HG03025 (cell line): ENCODE results near the gene ZNF821.
"Not testable (repeated sequence)": the region's sequence is repeated elsewhere in the genome, so short reads cannot be mapped to it uniquely, and the experiment has no call there.

Experiments
- ATAC-seq: cut with Tn5 transposase; IDR thresholded peaks from one replicate; pipeline ENCODE4 v1.9.1; 2021; ENCODE audit warnings: mild to moderate bottlenecking, moderate library complexity; ENCODE audit not compliant: unreplicated experiment, low FRiP score

ZNF821 gene

DNA sequence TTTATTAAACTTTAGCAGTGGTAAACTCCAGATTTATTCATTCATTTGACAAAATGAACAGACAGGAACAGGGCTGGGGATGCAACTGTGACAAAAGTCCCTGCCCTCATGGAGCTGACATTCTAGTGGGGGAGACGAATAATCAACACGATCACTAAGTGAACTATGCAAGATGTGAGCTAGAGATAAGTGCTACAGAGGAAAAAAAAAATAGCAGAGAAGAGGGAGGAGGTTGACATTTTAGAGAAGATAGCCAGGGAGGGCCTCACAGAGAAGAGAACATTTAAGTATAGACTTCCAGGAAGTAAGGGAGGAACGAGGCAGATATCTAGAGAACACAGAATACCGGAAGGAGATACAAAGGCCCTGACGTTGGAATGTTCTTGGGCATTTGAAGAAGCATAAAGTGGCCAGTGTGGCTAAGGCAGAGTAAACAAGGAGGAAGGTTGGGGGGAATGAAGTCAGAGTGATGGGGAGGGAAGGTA, 57.4 kb downstream of the ZNF821 start:
- ATAC-seq = no peak

DNA sequence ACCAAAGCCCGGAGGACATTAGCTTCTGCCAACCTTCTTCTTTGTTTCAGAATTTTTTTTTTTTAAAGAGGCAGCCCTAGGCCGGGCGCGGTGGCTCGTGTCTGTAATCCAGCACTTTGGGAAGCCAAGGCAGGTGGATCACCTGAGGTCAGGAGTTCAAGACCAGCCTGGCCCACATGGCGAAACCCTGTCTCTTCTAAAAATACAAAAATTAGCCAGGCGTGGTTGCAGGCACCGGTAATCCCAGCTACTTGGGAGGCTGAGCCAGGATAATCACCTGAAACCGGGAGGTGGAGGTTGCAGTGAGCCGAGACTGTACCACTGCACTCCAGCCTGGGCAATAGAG, 66.9 kb downstream of the ZNF821 start:
- ATAC-seq = peak; percentile 6

DNA sequence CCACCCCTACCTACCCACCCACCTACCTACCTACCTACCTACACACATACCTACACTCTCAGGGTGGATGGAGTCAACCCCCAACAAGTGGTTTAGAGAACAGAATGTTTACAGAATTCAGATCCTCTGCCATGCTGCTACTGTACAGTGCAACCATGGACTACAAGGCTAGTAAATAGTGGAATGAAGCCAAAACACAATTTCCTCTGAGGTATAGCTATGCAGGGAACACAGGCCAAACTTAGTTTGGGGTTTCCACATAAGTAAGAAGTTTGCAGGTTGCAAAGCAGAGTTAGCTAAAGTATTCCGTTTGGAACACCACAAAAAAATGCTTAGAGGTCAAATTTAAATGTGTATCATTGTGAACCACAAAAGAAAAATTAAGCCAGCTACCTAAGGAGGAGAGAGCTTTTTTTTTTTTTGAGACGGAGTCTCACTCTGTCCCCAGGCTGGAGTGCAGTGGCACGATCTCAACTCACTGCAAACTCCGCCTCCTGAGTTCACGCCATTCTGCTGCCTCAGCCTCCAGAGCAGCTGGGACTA, 72.7 kb downstream of the ZNF821 start:
- no peak for ATAC-seq

DNA sequence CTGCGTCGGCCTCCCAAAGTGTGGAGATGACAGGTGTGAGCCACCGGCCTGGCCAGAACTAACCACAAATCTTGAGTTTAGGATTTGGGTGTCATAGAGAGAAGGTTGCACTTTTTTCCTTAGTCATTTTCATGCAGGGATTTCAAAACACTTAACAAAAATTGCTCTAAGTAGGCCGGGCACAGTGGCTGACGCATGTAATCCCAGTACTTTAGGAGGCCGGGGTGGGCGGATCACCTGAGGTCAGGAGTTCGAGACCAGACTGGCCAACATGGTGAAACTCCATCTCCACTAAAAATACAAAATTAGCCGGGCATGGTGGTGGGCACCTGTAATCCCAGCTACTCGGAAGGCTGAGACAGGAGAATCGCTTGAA, 73.8 kb downstream of the ZNF821 start:
- ATAC-seq = not testable (repeated sequence)
